ENCODE measurements around the gene DMRTC2. TPM values are rescaled to one million over a fixed set of nuclear protein-coding genes. Genes with fewer than 3 reads are reported as not detected.

Gene DMRTC2
- total RNA-seq, 1 experiment from 2014 or later: not detected

GRCh38 chr19:41837981-41838708 is 6.7 kb upstream of the DMRTC2 start:
- no TSS peak for BruUV-seq (replicated peaks)
- ATAC-seq (no peak), DNase-seq (no peak)
- H3K9me3 ChIP-seq (ENCODE audit: low read length): no peaks in the 10 kb centered on the region
- POLR2A ChIA-PET (ENCODE audit: unreplicated experiment): no interaction called here
- H2AFZ ChIP-seq (ENCODE audit: low read length): no peak overlapping the region
- H3F3A ChIP-seq (ENCODE audit: low read length, unreplicated experiment): no peaks in the 10 kb centered on the region
- no peaks in the 10 kb centered on the region for H4K20me1 ChIP-seq (ENCODE audit: low read length)
- intact Hi-C loops (cut with micrococcal nuclease): no loop called here
- H3K27me3 ChIP-seq (ENCODE audit: low read length): no peaks in the 10 kb centered on the region
- H3K9me2 ChIP-seq (replicated peaks; ENCODE audit: low read length): no peaks in the 10 kb centered on the region
- TF ChIP-seq, protein P1, sequence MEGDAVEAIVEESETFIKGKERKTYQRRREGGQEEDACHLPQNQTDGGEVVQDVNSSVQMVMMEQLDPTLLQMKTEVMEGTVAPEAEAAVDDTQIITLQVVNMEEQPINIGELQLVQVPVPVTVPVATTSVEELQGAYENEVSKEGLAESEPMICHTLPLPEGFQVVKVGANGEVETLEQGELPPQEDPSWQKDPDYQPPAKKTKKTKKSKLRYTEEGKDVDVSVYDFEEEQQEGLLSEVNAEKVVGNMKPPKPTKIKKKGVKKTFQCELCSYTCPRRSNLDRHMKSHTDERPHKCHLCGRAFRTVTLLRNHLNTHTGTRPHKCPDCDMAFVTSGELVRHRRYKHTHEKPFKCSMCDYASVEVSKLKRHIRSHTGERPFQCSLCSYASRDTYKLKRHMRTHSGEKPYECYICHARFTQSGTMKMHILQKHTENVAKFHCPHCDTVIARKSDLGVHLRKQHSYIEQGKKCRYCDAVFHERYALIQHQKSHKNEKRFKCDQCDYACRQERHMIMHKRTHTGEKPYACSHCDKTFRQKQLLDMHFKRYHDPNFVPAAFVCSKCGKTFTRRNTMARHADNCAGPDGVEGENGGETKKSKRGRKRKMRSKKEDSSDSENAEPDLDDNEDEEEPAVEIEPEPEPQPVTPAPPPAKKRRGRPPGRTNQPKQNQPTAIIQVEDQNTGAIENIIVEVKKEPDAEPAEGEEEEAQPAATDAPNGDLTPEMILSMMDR (conservative IDR thresholded peaks at IDR 0.05; ENCODE audit: low read depth, low read length): no peak
- TF ChIP-seq EZH2 (IDR thresholded peaks at IDR 0.05; ENCODE audit: low read length, unreplicated experiment) (no peak), EZH2phosphoT487 (IDR thresholded peaks at IDR 0.05; ENCODE audit: borderline replicate concordance, low read length) (no peak)
- H3K79me2 ChIP-seq (ENCODE audit: low read length): no peaks in the 10 kb centered on the region
- H3K4me1 ChIP-seq (ENCODE audit: insufficient read depth, low read length): no peaks in the 10 kb centered on the region
- H3K27ac ChIP-seq (ENCODE audit: low read length): no peak overlapping the region
- H3K4me3 ChIP-seq (ENCODE audit: low read length): no peak overlapping the region
- no peak overlapping the region for H3K4me2 ChIP-seq (ENCODE audit: low read length)
- CTCF ChIA-PET: no interaction called here
- H3K36me3 ChIP-seq (ENCODE audit: low read depth, low read length): no peaks in the 10 kb centered on the region
- H3K9ac ChIP-seq (ENCODE audit: low read length): no peak overlapping the region

DNA sequence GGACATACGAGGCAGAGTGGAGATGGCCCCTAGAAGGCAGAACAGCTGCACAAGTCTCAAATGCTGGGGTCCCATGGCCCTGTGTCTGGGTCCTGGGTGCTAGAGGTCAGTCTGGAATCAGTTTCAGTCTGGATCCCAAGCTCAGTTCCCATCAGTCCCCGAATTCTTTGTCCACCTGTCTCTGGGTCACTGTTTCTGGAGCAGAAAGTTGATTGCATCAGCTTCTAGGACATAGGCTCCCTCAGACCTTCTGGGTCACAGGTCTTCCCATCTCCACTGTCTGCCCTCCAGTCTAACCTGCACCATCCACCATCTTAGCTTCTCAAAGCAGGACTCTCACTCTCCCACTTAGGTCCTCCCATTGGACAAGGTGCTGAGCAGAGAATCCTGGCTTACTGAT is 5.6 kb upstream of the DMRTC2 start:
- H4K20me1 ChIP-seq (ENCODE audit: low read length): no peaks in the 10 kb centered on the region
- no peaks in the 10 kb centered on the region for H3K79me2 ChIP-seq (ENCODE audit: low read length)
- no peaks in the 10 kb centered on the region for H3K27me3 ChIP-seq (ENCODE audit: low read length)
- H3K4me2 ChIP-seq (ENCODE audit: low read length): no peak overlapping the region
- ATAC-seq (no peak), DNase-seq (no peak)
- no TSS peak for BruUV-seq (replicated peaks)
- TF ChIP-seq EZH2 (IDR thresholded peaks at IDR 0.05; ENCODE audit: low read length, unreplicated experiment) (no peak), EZH2phosphoT487 (IDR thresholded peaks at IDR 0.05; ENCODE audit: borderline replicate concordance, low read length) (no peak)
- TF ChIP-seq, protein P1 (conservative IDR thresholded peaks at IDR 0.05; ENCODE audit: low read depth, low read length): no peak
- H3F3A ChIP-seq (ENCODE audit: low read length, unreplicated experiment): no peaks in the 10 kb centered on the region
- no peak overlapping the region for H3K4me3 ChIP-seq (ENCODE audit: low read length)
- no peaks in the 10 kb centered on the region for H3K9me3 ChIP-seq (ENCODE audit: low read length)
- H2AFZ ChIP-seq (ENCODE audit: low read length): no peak overlapping the region
- H3K27ac ChIP-seq (ENCODE audit: low read length): no peak overlapping the region
- ChIA-PET POLR2A (ENCODE audit: unreplicated experiment) (interaction anchor here (0.6 kb wide), 1 partner anchor 36 kb away, joined by 6 read pairs; no protein-coding TSS in a partner anchor), CTCF (no interaction called here)
- H3K9me2 ChIP-seq (replicated peaks; ENCODE audit: low read length): no peaks in the 10 kb centered on the region
- no peaks in the 10 kb centered on the region for H3K4me1 ChIP-seq (ENCODE audit: insufficient read depth, low read length)
- no peaks in the 10 kb centered on the region for H3K36me3 ChIP-seq (ENCODE audit: low read depth, low read length)
- no peak overlapping the region for H3K9ac ChIP-seq (ENCODE audit: low read length)
- intact Hi-C loops (cut with micrococcal nuclease): no loop called here

DNA sequence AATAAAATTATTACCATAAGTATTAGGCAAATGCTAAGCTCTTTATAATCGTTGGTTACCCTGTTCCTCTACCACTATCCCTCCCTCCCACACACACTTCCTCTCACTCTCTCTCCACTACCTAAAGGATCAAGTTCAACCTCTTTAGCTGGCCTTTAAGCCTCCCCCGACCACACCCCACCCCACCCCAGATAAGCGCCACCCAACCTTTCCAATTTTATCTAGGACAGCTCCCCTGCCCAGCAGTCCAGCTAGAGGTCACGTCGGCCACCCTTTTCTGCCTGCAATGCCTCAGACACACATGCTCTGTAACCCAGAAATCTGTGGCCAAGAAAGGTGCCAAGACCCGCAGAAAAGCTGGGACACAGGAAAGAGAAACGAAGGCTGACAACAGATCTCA is 1.5 kb upstream of the DMRTC2 start:
- H3K27ac ChIP-seq (ENCODE audit: low read length): no peak overlapping the region
- H4K20me1 ChIP-seq (ENCODE audit: low read length): no peaks in the 10 kb centered on the region
- H3K9ac ChIP-seq (ENCODE audit: low read length): no peak overlapping the region
- no peaks in the 10 kb centered on the region for H3F3A ChIP-seq (ENCODE audit: low read length, unreplicated experiment)
- intact Hi-C loops (cut with micrococcal nuclease): no loop called here
- no peak for DNase-seq
- no peaks in the 10 kb centered on the region for H3K36me3 ChIP-seq (ENCODE audit: low read depth, low read length)
- no peak overlapping the region for H3K4me3 ChIP-seq (ENCODE audit: low read length)
- no peak for TF ChIP-seq EZH2 (IDR thresholded peaks at IDR 0.05; ENCODE audit: low read length, unreplicated experiment)
- no peak for TF ChIP-seq EZH2phosphoT487 (IDR thresholded peaks at IDR 0.05; ENCODE audit: borderline replicate concordance, low read length)
- TF ChIP-seq, protein P1 (conservative IDR thresholded peaks at IDR 0.05; ENCODE audit: low read depth, low read length): no peak
- H3K27me3 ChIP-seq (ENCODE audit: low read length): no peaks in the 10 kb centered on the region
- no peak overlapping the region for H2AFZ ChIP-seq (ENCODE audit: low read length)
- H3K4me2 ChIP-seq (ENCODE audit: low read length): no peak overlapping the region
- ChIA-PET POLR2A (ENCODE audit: unreplicated experiment) (no interaction called here), CTCF (no interaction called here)
- no peaks in the 10 kb centered on the region for H3K4me1 ChIP-seq (ENCODE audit: insufficient read depth, low read length)
- H3K79me2 ChIP-seq (ENCODE audit: low read length): no peaks in the 10 kb centered on the region
- no peak for ATAC-seq
- no peaks in the 10 kb centered on the region for H3K9me3 ChIP-seq (ENCODE audit: low read length)
- H3K9me2 ChIP-seq (replicated peaks; ENCODE audit: low read length): no peaks in the 10 kb centered on the region
- no TSS peak for BruUV-seq (replicated peaks)
